ENCODE data around the gene ZSCAN10. TPM values are rescaled to one million over a fixed set of nuclear protein-coding genes. Genes with fewer than 3 reads are reported as not detected.
"Not testable (repeated sequence)": the region's sequence is repeated elsewhere in the genome, so short reads cannot be mapped to it uniquely, and the experiment has no call there.

ZSCAN10 gene
- total RNA-seq, 1 experiment from 2014 or later, result not detected

DNA sequence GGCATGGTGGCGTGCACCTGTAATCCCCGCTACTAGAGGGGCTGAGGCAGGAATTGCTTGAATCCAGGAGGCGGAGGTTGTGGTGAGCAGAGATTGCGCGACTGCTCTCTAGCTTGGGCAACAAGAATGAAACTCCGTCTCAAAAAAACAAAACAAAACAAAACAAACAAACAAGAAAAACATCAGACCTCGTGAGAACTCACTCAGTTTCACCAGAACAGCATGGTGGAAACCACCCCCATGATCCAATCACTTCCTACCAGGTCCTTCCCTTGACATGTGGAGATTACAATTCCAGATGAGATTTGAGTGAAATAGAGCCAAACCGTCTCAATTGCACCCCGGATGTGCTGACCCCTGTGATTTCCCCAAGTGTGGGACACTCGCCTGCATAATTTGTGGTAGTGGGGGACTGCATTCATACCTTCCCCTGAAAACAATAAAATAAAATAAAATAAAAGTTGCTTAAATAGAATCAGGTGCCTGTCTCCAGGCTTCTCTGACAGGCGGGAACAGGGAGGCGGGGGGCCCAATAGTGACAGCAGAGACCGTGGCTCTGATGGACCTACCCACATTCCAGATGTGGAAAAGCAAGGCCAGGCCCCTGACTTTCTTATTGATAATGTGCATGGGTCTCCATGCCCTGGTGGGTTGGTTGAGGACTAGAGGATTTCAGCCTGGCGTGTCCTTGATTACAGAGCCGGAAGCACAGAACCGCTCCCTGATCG is 13.1 kb downstream of the ZSCAN10 start:
- no peak for DNase-seq (ENCODE audit: low read depth)

- DNase-seq (ENCODE audit: low read depth), result no peak
Observed at GRCh38 chr16:3084969-3085670, 14.0 kb downstream of the ZSCAN10 start.

DNA sequence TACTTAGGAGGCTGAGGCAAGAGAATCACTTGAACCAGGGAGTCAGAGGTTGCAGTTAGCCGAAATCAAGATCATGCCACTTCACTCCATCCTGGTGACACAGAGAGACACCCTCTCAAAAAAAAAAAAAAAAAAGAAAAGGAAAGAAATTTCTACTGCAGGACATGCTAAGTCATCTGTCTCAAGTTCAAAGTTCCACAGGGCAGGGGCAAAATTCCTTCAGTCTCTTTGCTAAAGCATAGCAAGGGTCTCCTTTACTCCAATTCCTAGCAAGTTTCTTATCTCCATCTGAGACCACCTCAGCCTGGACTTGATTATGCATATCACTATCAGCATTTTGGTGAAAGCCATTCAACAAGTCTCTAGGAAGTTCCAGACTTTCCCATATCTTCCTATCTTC is 14.6 kb downstream of the ZSCAN10 start:
- no peak for DNase-seq (ENCODE audit: low read depth)

GRCh38 chr16:3083408-3083807 is 15.7 kb downstream of the ZSCAN10 start:
- not testable (repeated sequence) for DNase-seq (ENCODE audit: low read depth)

DNA sequence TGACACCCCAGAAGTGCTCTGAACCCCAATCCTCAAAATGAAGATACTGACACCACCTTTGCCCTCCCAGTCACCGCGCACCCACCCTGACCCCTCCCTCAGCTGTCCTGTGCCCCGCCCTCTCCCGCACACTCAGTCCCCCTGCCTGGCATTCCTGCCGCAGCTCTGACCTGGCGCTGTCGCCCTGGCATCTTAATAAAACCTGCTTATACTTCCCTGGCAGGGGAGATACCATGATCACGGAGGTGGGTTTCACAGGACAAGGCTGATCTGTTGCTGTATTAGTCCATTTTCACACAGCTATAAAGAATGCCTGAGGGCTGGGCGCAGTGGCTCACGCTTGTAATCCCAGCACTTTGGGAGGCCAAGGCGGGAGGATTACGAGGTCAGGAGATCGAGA is 17.1 kb downstream of the ZSCAN10 start:
- DNase-seq (ENCODE audit: low read depth), result not testable (repeated sequence)

- no peak for DNase-seq (ENCODE audit: low read depth)
Observed at GRCh38 chr16:3080024-3080423, 19.1 kb downstream of the ZSCAN10 start.

DNA sequence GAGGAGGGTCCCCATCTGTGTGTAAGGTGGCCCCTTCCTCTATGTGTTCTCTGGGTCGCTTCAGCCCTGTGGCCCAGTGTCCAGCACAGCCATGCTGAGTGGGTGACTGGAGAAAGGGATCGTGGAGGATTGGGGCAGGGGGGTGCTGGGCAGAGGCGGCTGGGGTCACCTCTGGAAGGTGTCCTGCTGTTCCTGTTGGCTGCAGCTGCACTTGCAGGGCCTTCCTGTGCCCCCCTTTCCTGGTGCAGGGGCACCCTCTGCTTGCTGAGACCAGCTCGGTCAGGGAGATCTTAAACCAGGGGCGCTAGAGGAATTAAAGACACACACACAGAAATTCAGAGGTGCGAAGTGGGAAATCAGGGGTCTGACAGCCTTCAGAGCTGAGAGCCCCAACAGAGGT is 22.5 kb downstream of the ZSCAN10 start:
- DNase-seq (ENCODE audit: low read depth), result no peak

DNA sequence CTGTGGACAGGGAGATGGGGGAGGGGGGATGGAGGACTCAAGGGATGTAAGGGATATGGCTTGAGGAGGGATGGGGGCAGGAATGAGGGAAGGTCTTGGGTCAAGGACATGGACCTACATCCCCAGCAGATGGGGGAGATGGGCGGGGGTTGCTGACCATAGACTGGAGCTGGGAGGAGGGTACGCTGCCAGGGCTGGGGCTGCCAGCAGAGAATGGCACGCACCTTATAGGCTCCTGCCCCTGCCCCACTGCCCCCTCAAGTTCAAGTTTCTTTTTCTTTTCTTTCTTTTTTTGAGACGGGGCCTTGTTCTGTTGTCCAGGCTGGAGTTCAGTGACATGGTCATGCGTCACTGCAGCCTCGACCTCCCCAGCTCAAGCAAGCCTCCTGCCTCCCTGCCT is 23.1 kb downstream of the ZSCAN10 start:
- not testable (repeated sequence) for DNase-seq (ENCODE audit: low read depth)

DNA sequence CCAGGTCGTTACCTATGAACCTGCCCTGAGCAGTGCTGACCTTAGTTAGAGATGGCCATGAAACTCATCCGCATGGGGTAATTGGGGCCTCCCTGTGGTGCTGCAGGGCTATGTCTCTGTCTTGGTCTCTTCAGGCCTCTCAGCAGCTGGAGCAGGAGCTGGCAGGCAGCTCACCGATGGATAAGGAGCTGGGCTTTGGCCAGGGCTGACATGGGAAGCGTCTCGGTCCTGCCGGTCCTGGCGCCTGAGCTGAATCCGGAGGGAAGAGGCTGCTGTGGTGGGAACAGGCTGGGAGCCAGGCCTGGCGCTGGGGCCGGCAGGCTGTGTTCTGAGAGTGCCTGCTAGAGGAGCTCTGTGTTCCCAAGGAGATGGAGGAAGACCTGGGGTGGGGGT is 23.6 kb downstream of the ZSCAN10 start:
- no peak for DNase-seq (ENCODE audit: low read depth)

DNA sequence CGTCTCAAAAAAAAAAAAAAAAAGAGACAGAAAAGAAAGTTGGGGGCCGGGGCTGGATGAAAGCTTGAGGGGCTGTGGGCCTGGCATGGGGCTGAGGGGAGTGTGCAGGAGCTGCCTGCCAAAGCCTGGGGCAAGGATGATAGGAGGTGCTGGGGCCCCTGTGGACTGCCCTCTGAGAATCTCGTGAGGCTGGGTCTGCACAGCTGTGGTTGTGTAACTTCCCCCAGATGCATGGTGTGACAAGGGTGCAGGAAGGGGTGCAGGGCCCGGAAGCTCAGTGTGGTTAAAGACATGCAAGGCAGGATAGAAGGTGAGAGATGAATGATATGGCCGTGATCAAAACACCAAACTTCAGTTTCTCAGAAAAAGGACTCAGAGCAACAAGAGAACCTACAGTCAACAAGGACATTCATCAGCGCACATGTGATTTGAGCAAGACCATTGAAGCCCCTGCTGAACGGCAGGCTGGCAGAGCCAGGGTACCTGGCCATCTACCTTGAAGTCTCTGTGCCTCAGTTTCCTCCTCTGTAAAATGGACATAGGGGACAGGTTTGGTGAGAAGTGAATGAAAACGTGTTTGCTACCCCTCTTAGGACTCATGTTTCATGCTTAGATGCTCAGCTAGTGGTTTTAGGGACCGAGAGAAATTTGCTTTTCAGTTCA is 24.1 kb downstream of the ZSCAN10 start:
- DNase-seq (ENCODE audit: low read depth), result no peak

GRCh38 chr16:3073448-3073847 is 25.6 kb downstream of the ZSCAN10 start:
- DNase-seq (ENCODE audit: low read depth), result no peak

DNA sequence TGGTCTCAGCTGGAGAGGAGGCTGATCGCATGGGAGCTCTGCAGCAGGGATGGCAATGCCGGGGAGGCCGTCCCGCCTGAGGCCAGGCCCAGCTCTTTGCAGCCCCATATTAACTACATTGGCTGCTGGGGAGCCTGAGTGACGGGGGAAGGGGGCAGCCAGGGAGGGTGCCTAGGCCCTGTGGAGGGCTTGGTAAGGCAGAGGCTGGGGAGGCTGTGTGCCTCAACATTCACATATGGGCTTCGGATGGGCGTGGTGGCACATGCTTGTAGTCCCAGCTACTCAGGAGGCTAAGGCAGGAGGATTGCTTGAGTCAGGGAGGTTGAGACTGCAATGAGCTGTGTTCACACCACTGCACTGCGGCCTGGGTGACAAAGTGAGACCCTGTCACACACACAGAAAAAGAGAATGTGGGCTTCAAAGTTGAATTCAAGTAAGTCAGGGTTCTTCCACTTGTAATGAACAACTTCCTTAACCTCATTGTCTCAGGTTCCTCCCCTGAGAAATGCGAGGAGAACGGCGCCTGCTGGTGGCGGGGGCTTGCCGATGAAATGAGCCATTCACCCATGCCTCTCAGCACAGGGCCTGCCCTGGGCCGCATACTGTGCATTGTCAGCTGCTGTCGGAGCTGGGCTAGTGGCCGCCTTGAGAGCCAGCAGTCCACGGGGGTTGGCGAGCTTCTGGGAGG is 26.4 kb downstream of the ZSCAN10 start:
- DNase-seq (ENCODE audit: low read depth), result not testable (repeated sequence)

- DNase-seq (ENCODE audit: low read depth), result not testable (repeated sequence)
Observed at GRCh38 chr16:3072148-3072547, 26.9 kb downstream of the ZSCAN10 start.

DNA sequence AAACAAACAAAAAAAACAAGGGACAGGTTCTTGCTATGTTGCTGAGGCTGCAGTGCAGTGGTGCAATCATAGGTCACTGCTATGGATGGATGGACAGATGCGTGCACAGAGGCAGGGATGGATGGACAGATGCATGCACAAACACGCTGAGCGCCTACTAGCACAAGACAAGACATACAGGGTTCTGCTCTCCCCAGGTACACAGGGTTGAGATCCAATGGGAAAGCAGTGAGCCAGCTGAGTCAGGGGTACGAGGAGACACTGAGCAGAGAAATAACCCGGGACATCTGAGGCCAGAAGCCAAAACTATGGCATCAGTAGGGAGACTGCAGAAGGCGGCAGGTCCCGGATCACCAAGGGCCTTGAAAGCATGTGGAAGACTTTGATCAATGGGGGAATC is 27.4 kb downstream of the ZSCAN10 start:
- DNase-seq (ENCODE audit: low read depth), result no peak

DNA sequence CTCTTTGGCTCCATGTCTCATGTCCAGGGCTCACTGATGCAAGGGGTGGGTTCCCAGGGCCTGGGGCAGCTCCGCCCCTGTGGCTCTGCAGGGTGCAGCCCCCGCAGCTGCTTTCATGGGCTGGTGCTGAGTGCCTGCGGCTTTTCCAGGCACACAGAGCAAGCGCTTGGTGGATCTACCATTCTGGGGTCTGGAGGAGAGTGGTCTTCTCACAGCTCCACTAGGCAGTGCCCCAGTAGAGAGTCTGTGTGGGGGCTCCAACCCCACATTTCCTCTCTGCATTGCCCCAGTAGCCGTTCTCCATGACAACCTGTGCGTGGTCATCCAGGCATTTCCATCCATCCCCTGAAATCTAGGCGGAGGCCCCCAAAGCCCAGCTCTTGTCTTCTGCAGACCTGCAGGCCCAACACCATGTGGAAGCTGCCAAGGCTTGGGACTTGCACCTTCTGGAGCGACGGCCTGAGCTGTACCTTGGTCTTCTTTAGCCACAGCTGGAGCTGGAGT is 28.4 kb downstream of the ZSCAN10 start:
- no peak for DNase-seq (ENCODE audit: low read depth)

- not testable (repeated sequence) for DNase-seq (ENCODE audit: low read depth)
Observed at GRCh38 chr16:3069146-3069545, 29.9 kb downstream of the ZSCAN10 start.

GRCh38 chr16:3068487-3068886 is 30.6 kb downstream of the ZSCAN10 start:
- DNase-seq (ENCODE audit: low read depth), result no peak

DNA sequence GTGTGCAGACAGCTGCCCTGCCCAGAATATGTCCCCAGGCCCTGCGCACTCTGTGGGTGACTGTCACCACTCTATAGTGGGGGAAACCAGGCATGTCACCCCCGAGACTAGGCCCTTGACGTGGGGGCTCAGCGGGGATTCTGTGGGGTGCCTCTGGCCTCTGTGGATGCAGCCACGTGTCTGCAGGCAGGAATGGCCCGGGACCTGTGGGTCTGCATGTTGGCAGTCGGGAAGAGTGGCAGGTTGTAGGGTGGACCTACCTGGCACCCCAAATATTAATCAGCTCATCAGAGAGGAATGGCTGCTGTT is 32.7 kb downstream of the ZSCAN10 start:
- no peak for DNase-seq (ENCODE audit: low read depth)

- no peak for DNase-seq (ENCODE audit: low read depth)
Observed at GRCh38 chr16:3065742-3066439, 33.2 kb downstream of the ZSCAN10 start.

DNA sequence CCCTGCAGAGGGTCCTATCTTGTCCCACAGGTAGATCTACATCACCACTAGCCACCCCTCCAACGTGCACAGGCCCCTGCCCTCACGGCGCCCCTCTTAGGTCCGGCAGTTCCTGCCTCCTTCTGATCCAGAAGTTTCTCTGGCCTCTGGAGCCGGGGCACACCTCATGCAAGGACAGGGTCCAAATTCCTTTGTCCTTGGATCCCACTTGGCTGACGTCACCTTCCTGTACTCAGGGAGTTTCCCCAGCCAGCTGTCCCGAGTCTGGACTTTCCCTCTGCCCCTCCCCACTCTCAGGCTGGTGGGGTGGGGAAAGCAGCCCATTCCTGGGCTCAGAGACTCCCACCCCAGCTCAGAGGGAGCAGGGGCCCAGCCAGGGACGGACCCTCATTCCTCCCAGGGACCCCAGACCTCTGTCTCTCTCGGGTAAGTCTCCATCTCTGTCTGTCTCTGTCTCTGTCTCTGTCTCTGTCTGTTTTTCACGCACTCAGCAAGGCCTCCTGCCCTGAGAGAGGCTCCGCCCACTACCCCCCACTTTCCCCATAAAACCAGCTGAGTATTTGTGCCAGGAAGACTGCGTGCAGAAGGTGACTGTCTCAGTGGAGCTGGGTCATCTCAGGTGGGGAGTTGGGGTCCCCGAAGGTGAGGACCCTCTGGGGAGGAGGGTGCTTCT is 33.9 kb downstream of the ZSCAN10 start, which contains the start of gene IL32:
Gene IL32 (plus strand): TSS at position 572 of the 673 bp plus-strand sequence. CDS start 172 bp downstream, outside the sequence.
- DNase-seq (ENCODE audit: low read depth), result peak; percentile 92

Measured in Daoy (cell line).